ENCODE results near the gene GID4. TPM values are rescaled to one million over a fixed set of nuclear protein-coding genes. Genes with fewer than 3 reads are reported as not detected.

GID4 gene
- total RNA-seq, 4 donors from 2014 or later = 13.9 to 23.5 (median 17.6) TPM

DNA sequence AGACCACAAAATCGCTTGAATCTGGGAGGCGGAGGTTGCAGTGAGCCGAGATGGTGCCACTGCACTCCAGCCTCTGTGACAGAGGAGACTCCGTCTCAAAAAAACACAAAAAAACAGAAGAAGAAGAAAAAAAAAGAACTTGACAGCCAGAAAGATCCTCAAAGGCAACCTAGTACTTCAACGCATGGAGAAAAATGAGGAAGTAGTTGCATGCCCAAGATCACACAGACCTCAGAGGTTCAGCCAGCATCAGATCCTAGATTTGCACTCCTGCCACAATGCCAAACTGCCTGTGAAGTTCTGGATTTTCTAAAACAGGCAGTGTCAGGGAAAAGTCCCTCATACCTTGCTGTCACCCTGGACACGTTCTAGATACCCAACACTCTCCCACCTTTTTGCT, 1.7 kb upstream of the GID4 start:
- WGBS = 73% methylated on average over 6 of the region's 6 CpGs
- no peak overlapping the region for H3K27ac ChIP-seq
- no peak for DNase-seq (ENCODE audit: low spot score in 2 of 2)
- peaks cover 50% of the 10 kb centered on the region for H3K4me1 ChIP-seq
- no peaks in the 10 kb centered on the region for H3K36me3 ChIP-seq
- no peak overlapping the region for H3K4me3 ChIP-seq
- no peaks in the 10 kb centered on the region for H3K9me3 ChIP-seq
- TF ChIP-seq POLR2A (IDR thresholded peaks at IDR 0.05) = no peak
- no peak for TF ChIP-seq EP300 (IDR thresholded peaks at IDR 0.05)
- TF ChIP-seq, protein P1, sequence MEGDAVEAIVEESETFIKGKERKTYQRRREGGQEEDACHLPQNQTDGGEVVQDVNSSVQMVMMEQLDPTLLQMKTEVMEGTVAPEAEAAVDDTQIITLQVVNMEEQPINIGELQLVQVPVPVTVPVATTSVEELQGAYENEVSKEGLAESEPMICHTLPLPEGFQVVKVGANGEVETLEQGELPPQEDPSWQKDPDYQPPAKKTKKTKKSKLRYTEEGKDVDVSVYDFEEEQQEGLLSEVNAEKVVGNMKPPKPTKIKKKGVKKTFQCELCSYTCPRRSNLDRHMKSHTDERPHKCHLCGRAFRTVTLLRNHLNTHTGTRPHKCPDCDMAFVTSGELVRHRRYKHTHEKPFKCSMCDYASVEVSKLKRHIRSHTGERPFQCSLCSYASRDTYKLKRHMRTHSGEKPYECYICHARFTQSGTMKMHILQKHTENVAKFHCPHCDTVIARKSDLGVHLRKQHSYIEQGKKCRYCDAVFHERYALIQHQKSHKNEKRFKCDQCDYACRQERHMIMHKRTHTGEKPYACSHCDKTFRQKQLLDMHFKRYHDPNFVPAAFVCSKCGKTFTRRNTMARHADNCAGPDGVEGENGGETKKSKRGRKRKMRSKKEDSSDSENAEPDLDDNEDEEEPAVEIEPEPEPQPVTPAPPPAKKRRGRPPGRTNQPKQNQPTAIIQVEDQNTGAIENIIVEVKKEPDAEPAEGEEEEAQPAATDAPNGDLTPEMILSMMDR (IDR thresholded peaks at IDR 0.05) = no peak
- no peak for TF ChIP-seq POLR2AphosphoS5 (IDR thresholded peaks at IDR 0.05)
- H3K27me3 ChIP-seq = no peaks in the 10 kb centered on the region

DNA sequence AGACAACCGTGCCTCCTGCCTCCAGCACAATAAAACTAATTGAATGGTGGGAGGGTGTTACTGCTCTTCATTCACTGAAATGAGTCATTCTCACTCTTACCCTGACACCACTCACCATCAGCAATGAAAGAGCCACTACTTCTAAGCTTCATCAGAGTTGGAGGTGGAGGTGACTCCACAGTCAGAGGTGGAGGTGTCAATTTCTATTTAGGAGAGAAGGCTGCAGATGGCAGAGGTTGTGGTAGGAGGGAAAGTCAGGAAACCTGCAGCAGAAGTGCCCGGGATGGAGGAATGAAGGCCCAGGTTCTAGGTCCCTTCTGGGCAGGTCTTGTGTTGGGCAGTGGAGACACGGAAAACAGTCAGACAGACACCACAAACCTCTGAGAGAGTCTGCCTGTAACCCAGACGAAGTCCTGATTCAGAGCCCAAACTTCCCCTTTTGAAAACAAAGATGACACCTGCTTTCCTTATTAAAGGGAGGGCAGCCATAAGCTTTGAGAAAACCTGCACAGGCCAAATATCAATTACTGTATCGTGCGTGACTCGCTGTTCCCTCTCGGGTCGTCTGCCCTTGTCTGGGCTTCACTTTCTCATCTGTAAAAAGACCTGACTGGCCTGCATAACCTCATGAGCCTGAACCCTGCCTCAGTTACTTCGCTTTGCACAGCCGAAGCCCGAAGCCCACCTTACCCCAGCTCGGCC, 908 bp upstream of the GID4 start:
- TF ChIP-seq EP300 (IDR thresholded peaks at IDR 0.05) = no peak
- no peak for TF ChIP-seq POLR2AphosphoS5 (IDR thresholded peaks at IDR 0.05)
- no peak for TF ChIP-seq POLR2A (IDR thresholded peaks at IDR 0.05)
- TF ChIP-seq, protein P1 (IDR thresholded peaks at IDR 0.05) = no peak
- DNase-seq (ENCODE audit: low spot score in 2 of 2) = no peak
- Histone ChIP-seq H3K9me3 (no peaks in the 10 kb centered on the region), H3K27me3 (no peaks in the 10 kb centered on the region), H3K36me3 (no peaks in the 10 kb centered on the region), H3K27ac (peak overlapping the region; percentile 81), H3K4me1 (peaks cover 50% of the 10 kb centered on the region), H3K4me3 (peak overlapping the region; percentile 99)
- 5% methylated on average over 13 of the region's 13 CpGs for WGBS

DNA sequence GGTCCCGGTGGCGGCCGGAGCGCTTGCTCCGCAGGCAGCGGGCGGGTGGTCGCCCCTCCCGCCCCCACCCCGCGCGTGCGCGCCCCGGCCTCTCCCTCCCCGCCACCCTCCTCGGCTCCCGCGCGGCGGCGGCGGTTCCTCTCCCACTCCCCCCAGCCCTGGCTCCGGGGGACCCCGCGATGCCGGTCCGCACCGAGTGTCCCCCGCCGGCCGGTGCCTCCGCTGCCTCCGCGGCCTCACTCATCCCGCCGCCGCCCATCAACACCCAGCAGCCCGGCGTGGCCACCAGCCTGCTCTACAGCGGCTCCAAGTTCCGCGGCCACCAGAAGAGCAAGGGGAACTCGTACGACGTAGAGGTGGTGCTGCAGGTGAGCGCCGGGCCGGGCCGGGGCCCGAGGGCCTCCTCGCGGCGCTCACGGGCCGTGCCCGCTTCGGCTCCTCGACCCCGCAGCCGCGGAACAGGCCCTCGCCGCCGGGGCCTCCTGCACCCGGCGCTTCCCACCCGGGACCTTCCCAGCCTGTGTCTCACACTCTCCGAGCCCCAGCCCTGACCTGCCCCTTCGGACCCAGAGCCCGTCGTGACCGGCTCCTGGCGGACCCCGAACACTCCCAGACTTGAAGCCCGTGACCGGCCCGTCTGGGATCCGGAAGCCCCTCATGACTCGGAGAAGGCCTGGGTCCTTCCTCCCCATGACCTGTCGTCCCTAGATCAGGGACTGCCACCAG, 490 bp downstream of the GID4 start:
- H3K4me3 ChIP-seq = peak overlapping the region; percentile 99
- TF ChIP-seq, protein P1 (IDR thresholded peaks at IDR 0.05) = no peak
- TF ChIP-seq POLR2AphosphoS5 (IDR thresholded peaks at IDR 0.05) (no peak), EP300 (IDR thresholded peaks at IDR 0.05) (no peak), POLR2A (IDR thresholded peaks at IDR 0.05) (no peak)
- H3K36me3 ChIP-seq = peaks cover 2% of the 10 kb centered on the region
- H3K27me3 ChIP-seq = no peaks in the 10 kb centered on the region
- WGBS = 0% methylated on average over 10 of the region's 81 CpGs
- H3K4me1 ChIP-seq = peaks cover 47% of the 10 kb centered on the region
- H3K9me3 ChIP-seq = no peaks in the 10 kb centered on the region
- peak overlapping the region; percentile 81 for H3K27ac ChIP-seq
- DNase-seq (ENCODE audit: low spot score in 2 of 2) = peak in 1 of 2 donors; percentile 79

DNA sequence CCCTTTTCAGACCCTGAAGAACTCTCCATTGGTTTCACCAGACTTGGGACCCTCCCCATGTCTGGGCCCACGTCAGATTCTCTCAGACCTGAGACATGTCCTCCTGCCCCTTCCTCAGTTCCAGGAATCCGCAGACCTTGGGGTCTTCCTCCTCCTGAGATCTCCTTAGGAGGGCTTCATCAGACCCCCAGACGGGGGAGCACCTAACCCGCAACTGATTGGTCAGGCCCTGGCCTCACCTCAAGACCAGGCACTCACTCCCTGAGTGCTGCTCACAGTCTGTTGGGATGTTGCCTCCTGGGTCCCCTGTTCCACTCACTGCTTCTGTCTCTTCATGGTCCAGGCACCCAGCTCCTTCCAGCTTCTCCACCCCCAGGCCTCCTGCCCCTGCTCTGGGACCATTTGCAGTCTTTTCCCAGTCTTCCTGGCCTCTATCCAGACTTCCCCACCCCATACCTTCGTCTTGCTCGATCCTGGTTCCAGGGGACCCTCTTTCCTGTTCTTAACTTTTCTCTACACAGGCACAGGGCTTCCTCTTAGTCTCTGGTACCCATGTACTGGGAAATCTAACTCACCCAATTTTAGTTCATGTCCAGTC, 1.2 kb downstream of the GID4 start:
- no peak for DNase-seq (ENCODE audit: low spot score in 2 of 2)
- 28% methylated on average over 6 of the region's 6 CpGs for WGBS
- H3K27me3 ChIP-seq = no peaks in the 10 kb centered on the region
- H3K4me3 ChIP-seq = peak overlapping the region; percentile 99
- peak overlapping the region; percentile 81 for H3K27ac ChIP-seq
- peaks cover 47% of the 10 kb centered on the region for H3K4me1 ChIP-seq
- no peaks in the 10 kb centered on the region for H3K9me3 ChIP-seq
- peaks cover 4% of the 10 kb centered on the region for H3K36me3 ChIP-seq
- no peak for TF ChIP-seq POLR2AphosphoS5 (IDR thresholded peaks at IDR 0.05)

DNA sequence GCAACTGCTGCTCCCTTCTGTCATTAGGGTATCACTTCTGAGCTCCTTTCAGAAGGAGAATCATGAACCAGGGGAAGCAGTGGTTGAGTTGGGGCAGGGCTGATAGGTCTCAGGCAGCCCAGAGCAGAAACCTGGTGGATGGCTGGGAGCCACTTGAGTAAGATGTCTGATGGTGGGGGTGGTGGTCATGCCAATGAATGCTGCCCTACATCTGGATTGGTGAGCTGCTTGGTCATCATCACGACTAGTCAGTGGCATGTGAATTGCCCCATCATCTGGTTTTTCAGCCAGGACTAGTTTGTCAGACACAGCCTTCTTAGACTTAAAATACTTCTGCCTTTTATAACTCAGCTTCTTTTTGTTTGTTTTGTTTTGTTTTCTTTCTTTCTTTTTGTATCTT, 2.6 kb downstream of the GID4 start:
- Histone ChIP-seq H3K4me1 (peaks cover 47% of the 10 kb centered on the region), H3K36me3 (peaks cover 11% of the 10 kb centered on the region), H3K9me3 (no peaks in the 10 kb centered on the region), H3K27ac (no peak overlapping the region), H3K27me3 (no peaks in the 10 kb centered on the region), H3K4me3 (no peak overlapping the region)
- no peak for TF ChIP-seq EP300 (IDR thresholded peaks at IDR 0.05)
- no peak for DNase-seq (ENCODE audit: low spot score in 2 of 2)
- 20% methylated on average over 1 of the region's 1 CpG for WGBS

DNA sequence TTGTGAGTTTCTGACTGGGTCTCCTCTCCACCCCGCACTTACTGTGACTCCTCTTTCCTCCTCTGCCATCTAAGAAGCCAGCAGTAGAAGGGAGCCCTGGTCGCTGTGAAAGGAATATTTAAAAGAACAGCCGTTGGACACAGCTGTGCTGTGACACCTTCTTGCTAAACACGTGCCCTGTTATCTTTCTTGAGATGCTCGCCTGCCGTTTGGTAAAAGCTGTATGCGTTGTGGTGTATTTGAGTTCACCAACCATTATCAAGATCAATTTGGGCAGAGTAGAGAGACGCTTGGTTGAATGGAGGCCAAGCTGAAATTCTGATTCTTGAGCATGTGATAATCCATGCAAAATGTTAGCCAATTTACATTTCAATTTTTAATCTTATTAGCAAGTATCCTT, 3.8 kb downstream of the GID4 start:
- Histone ChIP-seq H3K9me3 (no peaks in the 10 kb centered on the region), H3K27me3 (no peaks in the 10 kb centered on the region), H3K36me3 (peaks cover 20% of the 10 kb centered on the region), H3K4me1 (peaks cover 34% of the 10 kb centered on the region), H3K4me3 (no peak overlapping the region), H3K27ac (no peak overlapping the region)
- 72% methylated on average over 8 of the region's 8 CpGs for WGBS
- DNase-seq (ENCODE audit: low spot score in 2 of 2) = no peak
- no peak for TF ChIP-seq POLR2A (IDR thresholded peaks at IDR 0.05)
- TF ChIP-seq, protein P1 (IDR thresholded peaks at IDR 0.05) = no peak
- no peak for TF ChIP-seq POLR2AphosphoS5 (IDR thresholded peaks at IDR 0.05)
- TF ChIP-seq EP300 (IDR thresholded peaks at IDR 0.05) = no peak
